K562 (cell line): ENCODE results near the gene PDZD8. TPM values are rescaled to one million over a fixed set of nuclear protein-coding genes. Genes with fewer than 3 reads are reported as not detected.

Experiments
- ATAC-seq: fragments of 200-7000 bp; cut with Tn5 transposase; 3 replicates; pipeline ENCODE4 v1.9.1; 2020; ENCODE audit warnings: moderate library complexity
- BruUV-seq: library from RNA; stranded (reverse); fragments of 400-500 nt; replicated peaks from 2 replicates; lab custom pipeline; 2021; lab: Mats Ljungman, UMichigan
- CTCF ChIA-PET: fragments of 300-600 bp; formaldehyde crosslinking; extraction: SDS; loops from one replicate; lab custom pipeline; 2021; ENCODE audit warnings: low intra/inter-chr PET ratio; lab: Yijun Ruan, JAX
- POLR2A ChIA-PET: fragments of 300-600, 350-650 bp; sonication (Branson Sonifier 250); formaldehyde crosslinking; extraction: SDS; loops from one replicate; lab custom pipeline; 2021; ENCODE audit warnings: antibody characterized with exemption, inconsistent platforms; lab: Yijun Ruan, JAX
- DNase-seq, 4 experiments: peaks; one replicate each; pipeline versions ENCODE4 v3.0.0 to v3.0.0-alpha.2; 2011 to 2018; ENCODE audit warnings: low spot score in 3 of 4, mixed read lengths in 3 of 4; ENCODE audit errors: extremely low read depth in 1 of 4
- FAIRE-seq: peaks from 2 replicates; lab custom pipeline; 2011; peaks lifted over from hg19 to GRCh38; lab: Jason Lieb, UNC
- H2AFZ ChIP-seq: 2 replicates; pipeline ENCODE4 v1.6.0; 2011; ENCODE audit warnings: low read depth, low read length, control low read depth, inconsistent platforms
- H3K27ac ChIP-seq: fragments of 200-600 bp; 3 replicates; pipeline ENCODE4 v1.8.0; 2011; ENCODE audit warnings: low read depth, mild to moderate bottlenecking, control low read depth, inconsistent platforms, low read length, moderate library complexity, mixed read lengths; ENCODE audit errors: extremely low read depth
- H3K27me3 ChIP-seq, 2 experiments: fragments of 300-600 bp in 1 of 2; 2 replicates in 1 of 2; 3 replicates in 1 of 2; pipeline versions ENCODE4 v1.6.0 to v1.8.0; 2011; ENCODE audit warnings: inconsistent platforms in 2 of 2, low read length in 2 of 2, mild to moderate bottlenecking in 1 of 2, mixed read lengths in 1 of 2, moderate library complexity in 1 of 2; ENCODE audit not compliant: control insufficient read depth in 2 of 2, insufficient read depth in 2 of 2
- H3K36me3 ChIP-seq: fragments of 300-600 bp; 3 replicates; pipeline ENCODE4 v1.8.0; 2011; ENCODE audit warnings: mild to moderate bottlenecking, low read length, inconsistent platforms; ENCODE audit not compliant: control insufficient read depth, insufficient read depth
- H3K4me1 ChIP-seq, 2 experiments: fragments of 200-600 bp in 1 of 2; replicated peaks in 1 of 2; 2 replicates in 1 of 2; 3 replicates in 1 of 2; pipeline versions ENCODE4 v1.5.1 to v1.8.0; 2011; ENCODE audit warnings: inconsistent platforms in 2 of 2, low read length in 2 of 2, mild to moderate bottlenecking in 1 of 2, mixed read lengths in 1 of 2, moderate library complexity in 1 of 2; ENCODE audit not compliant: control insufficient read depth in 2 of 2, insufficient read depth in 2 of 2
- H3K4me2 ChIP-seq: 2 replicates; pipeline ENCODE4 v1.6.1; 2011; ENCODE audit warnings: low read length, control low read depth, inconsistent platforms, mixed read lengths; ENCODE audit not compliant: insufficient read depth
- H3K4me3 ChIP-seq: fragments of 200-600 bp; sonication (generic), shearing (Covaris generic); 2 replicates; pipeline ENCODE4 v1.5.1; 2016; ENCODE audit warnings: control low read depth, inconsistent platforms
- H3K79me2 ChIP-seq: fragments of 200-600 bp; 3 replicates; pipeline ENCODE4 v1.8.0; 2011; ENCODE audit warnings: low read length, inconsistent platforms; ENCODE audit not compliant: control insufficient read depth, insufficient read depth
- H3K9ac ChIP-seq, 2 experiments: 2 replicates each; pipeline versions ENCODE4 v1.6.0 to v1.6.1; 2011; ENCODE audit warnings: low read depth in 2 of 2, low read length in 2 of 2, control low read depth in 1 of 2, inconsistent platforms in 1 of 2, mild to moderate bottlenecking in 1 of 2, mixed read lengths in 1 of 2; ENCODE audit not compliant: insufficient read depth in 1 of 2
- H3K9me1 ChIP-seq: one replicate; pipeline ENCODE4 v1.6.0; 2011; ENCODE audit warnings: inconsistent platforms, mild to moderate bottlenecking, low read length, moderate library complexity; ENCODE audit not compliant: control insufficient read depth, insufficient read depth
- H3K9me3 ChIP-seq: replicated peaks from 2 replicates; pipeline ENCODE4 v1.5.1; 2011; ENCODE audit warnings: low read depth, low read length, inconsistent platforms; ENCODE audit not compliant: control insufficient read depth, insufficient read depth
- H4K20me1 ChIP-seq: replicated peaks from 2 replicates; pipeline ENCODE4 v1.6.1; 2011; ENCODE audit warnings: low read length, inconsistent platforms, mixed read lengths; ENCODE audit not compliant: control insufficient read depth, insufficient read depth
- BHLHE40 ChIP-seq: IDR thresholded peaks from 2 replicates; pipeline ENCODE4 v1.6.1; 2011; ENCODE audit warnings: low read length, improper control_type of control experiment
- CREM ChIP-seq: IDR thresholded peaks from 2 replicates; pipeline ENCODE4 v1.6.1; 2014; ENCODE audit warnings: antibody characterized with exemption, low read depth
- EGR1 ChIP-seq: fragments of 450-650 bp; conservative IDR thresholded peaks from 2 replicates; pipeline ENCODE4 v1.6.1; 2017; ENCODE audit warnings: mild to moderate bottlenecking
- ETV1 ChIP-seq: fragments of 450-650 bp; conservative IDR thresholded peaks from 2 replicates; pipeline ENCODE4 v1.6.1; 2016; ENCODE audit warnings: missing genetic modification characterization, control low read depth, low read depth, missing compliant biosample characterization
- HEY1 ChIP-seq: fragments of 250-450 bp; sonication (Bioruptor Pico); IDR thresholded peaks from 2 replicates; pipeline ENCODE4 v1.5.0; 2020; ENCODE audit warnings: mild to moderate bottlenecking, moderate library complexity, borderline replicate concordance
- ID3 ChIP-seq, 2 experiments: fragments of 250-450 bp in 1 of 2; fragments of 450-650 bp in 1 of 2; sonication (Bioruptor Pico) in 1 of 2; IDR thresholded peaks; 2 replicates each; pipeline versions ENCODE4 v1.6.1 to v1.8.0; 2016 to 2021; ENCODE audit warnings: mild to moderate bottlenecking in 2 of 2, moderate library complexity in 2 of 2, missing compliant biosample characterization in 1 of 2, missing genetic modification characterization in 1 of 2
- RAD21 ChIP-seq, 2 experiments: fragments of 250-450 bp in 1 of 2; fragments of 450-650 bp in 1 of 2; sonication (Bioruptor Pico) in 1 of 2; formaldehyde crosslinking in 1 of 2; IDR thresholded peaks in 1 of 2; conservative IDR thresholded peaks in 1 of 2; 2 replicates each; pipeline versions ENCODE4 v1.4.0 to v1.8.0; 2020 to 2022; ENCODE audit warnings: mild to moderate bottlenecking in 2 of 2, moderate library complexity in 1 of 2
- WGBS: fragments of 100-300 bp; shearing (Covaris generic); methylation state at CpG from one replicate; pipeline ENCODE4 v1.1.6; 2016; ENCODE audit warnings: low coverage, mixed read lengths; ENCODE audit not compliant: insufficient coverage; ENCODE audit errors: missing lambda C conversion rate; 5-methylcytosine and 5-hydroxymethylcytosine counted together
- in situ Hi-C: fragments of 300-500 bp; cut with MboI; formaldehyde crosslinking; loops from 4 replicates; pipeline ENCODE4 v1.15.0; 2018; ENCODE audit warnings: inconsistent platforms, mixed read lengths
- intact Hi-C: fragments of 100-400 bp; cut with micrococcal nuclease; formaldehyde crosslinking; loops from 2 replicates; pipeline ENCODE4 v1.14.2; 2022
- polyA plus RNA-seq, 8 experiments: library from polyadenylated mRNA; depleted of rRNA in 4 of 8; stranded (reverse) in 5 of 8; unstranded in 3 of 8; fragments of >200 nt; fragmentation: Nextera tagmentation in 2 of 8; fragmentation: Illumina TruSeq in 1 of 8; extraction: Ambion mirVana in 2 of 8; extraction: Trizol in 1 of 8; gene quantifications; 2 replicates each; pipeline versions ENCODE4 v1.2.1 to v1.2.3, GENCODE V29; 2011 to 2014; ENCODE audit warnings: inconsistent platforms in 1 of 8, missing spikeins in 1 of 8
- total RNA-seq, 7 experiments: library from RNA; depleted of rRNA in 6 of 7; stranded (reverse); fragments of >200 nt in 6 of 7; fragmentation: Illumina TruSeq in 2 of 7; extraction: Trizol in 2 of 7; gene quantifications; 2 replicates each; pipeline versions ENCODE4 v1.2.1 to v1.2.3, GENCODE V29; 2011 to 2021; ENCODE audit warnings: low replicate concordance in 1 of 7
- TF ChIP-seq, protein P1 (sequence below): sonication (generic); formaldehyde crosslinking; IDR thresholded peaks from 2 replicates; pipeline ENCODE4 v1.8.0; 2022; ENCODE audit warnings: mild to moderate bottlenecking, missing genetic modification reagents, borderline replicate concordance
- TF ChIP-seq, protein P2 (sequence below): IDR thresholded peaks from 3 replicates; pipeline ENCODE4 v1.6.1; 2011; ENCODE audit warnings: borderline replicate concordance, mild to moderate bottlenecking; ENCODE audit not compliant: insufficient read length, insufficient read depth

Gene PDZD8
- total and polyA plus RNA-seq, 9 of the 15 experiments (the other 6 are each of a cell fraction or from before 2014, with no cell fraction given) = 5.5 to 53.4 (median 36.8) TPM

DNA sequence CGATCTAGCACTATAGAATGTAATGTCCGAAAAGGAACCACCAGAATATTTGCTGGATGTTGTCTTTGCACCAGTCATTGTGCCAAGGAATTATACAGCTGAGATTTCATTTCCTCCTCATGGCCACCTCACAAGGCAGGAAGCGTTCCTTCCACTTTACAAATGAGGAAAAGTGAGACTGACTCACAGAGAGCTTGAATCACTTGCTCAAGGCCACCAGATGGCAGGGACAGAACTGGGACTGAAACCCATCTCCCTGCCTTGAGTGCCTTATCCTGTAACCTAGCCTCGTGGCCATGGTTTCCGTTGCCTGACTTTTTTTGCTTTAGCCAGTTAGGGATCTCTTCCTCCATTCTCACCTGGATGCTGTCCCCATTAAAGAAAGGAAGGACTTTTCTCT is 44.7 kb upstream of the PDZD8 start:
- peak overlapping the region; percentile 45; the same call in 1 of the 2 replicates for H2AFZ ChIP-seq
- intact Hi-C loops = no loop called here
- in situ Hi-C loops = no loop called here
- H3K4me3 ChIP-seq = no peak overlapping the region
- DNase-seq = no peak
- 65% methylated on average over 5 of the region's 5 CpGs for WGBS
- no peak overlapping the region for H3K9ac ChIP-seq
- no peaks in the 10 kb centered on the region for H4K20me1 ChIP-seq
- BruUV-seq = no TSS peak
- H3K4me1 ChIP-seq = peaks cover 1 to 3% of the 10 kb centered on the region in 2 experiments; a peak in 4 of 5 replicates
- no peaks in the 10 kb centered on the region for H3K36me3 ChIP-seq
- no peaks in the 10 kb centered on the region for H3K27me3 ChIP-seq
- peak; percentile 58 for ATAC-seq
- H3K4me2 ChIP-seq = no peak overlapping the region
- H3K27ac ChIP-seq = no peak overlapping the region
- ChIA-PET POLR2A (interaction anchor here (0.6 kb wide), 1 partner anchor 627 kb away, joined by 3 read pairs; the partner anchor contains the start of gene RAB11FIP2), CTCF (no interaction called here)
- H3K9me1 ChIP-seq = no peaks in the 10 kb centered on the region
- FAIRE-seq = no peak
- TF ChIP-seq ETV1 (tag) (no peak), RAD21 (CRISPR knock-in tag; conservative IDR thresholded peaks at IDR 0.05 in 1 of 2, IDR thresholded peaks at IDR 0.05 in 1 of 2) (0 out of 4 replicates have a peak, but pooled peaks of 1 of the 2 experiments have one; percentile 7)
- TF ChIP-seq, all 486 proteins: peak for 1
- no peaks in the 10 kb centered on the region for H3K79me2 ChIP-seq
- H3K9me3 ChIP-seq = no peaks in the 10 kb centered on the region

GRCh38 chr10:117419159-117419558 is 43.9 kb upstream of the PDZD8 start:
- H3K36me3 ChIP-seq = no peaks in the 10 kb centered on the region
- no peak overlapping the region for H3K4me2 ChIP-seq
- H3K4me3 ChIP-seq = no peak overlapping the region
- intact Hi-C loops = no loop called here
- H3K4me1 ChIP-seq = peaks cover 7 to 9% of the 10 kb centered on the region in 2 experiments; a peak in 4 of 5 replicates
- H3K27me3 ChIP-seq = no peaks in the 10 kb centered on the region
- no peaks in the 10 kb centered on the region for H3K9me3 ChIP-seq
- no peaks in the 10 kb centered on the region for H3K79me2 ChIP-seq
- BruUV-seq = no TSS peak
- WGBS = 50% methylated on average over 2 of the region's 2 CpGs
- DNase-seq (no peak), ATAC-seq (no peak; the same call in 2 of the 3 replicates), FAIRE-seq (peak; percentile 6)
- H3K9me1 ChIP-seq = no peaks in the 10 kb centered on the region
- in situ Hi-C loops = no loop called here
- H3K27ac ChIP-seq = no peak overlapping the region
- H3K9ac ChIP-seq = no peak overlapping the region
- POLR2A ChIA-PET = interaction anchor here (0.7 to 1.5 kb wide), 2 partner anchors 8 to 222 kb away, joined by 3 to 4 read pairs; partner anchors contain the start of gene KCNK18
- 0 out of 2 replicates have a peak overlapping the region, but pooled peaks have one; percentile 3 for H2AFZ ChIP-seq
- no peaks in the 10 kb centered on the region for H4K20me1 ChIP-seq
- CTCF ChIA-PET = no interaction called here
- TF ChIP-seq ID3 (CRISPR knock-in tag; IDR thresholded peaks at IDR 0.05) (no peak), ID3 (tag; IDR thresholded peaks at IDR 0.05) (no peak), HEY1 (no peak), BHLHE40 (no peak), CREM (no peak), EGR1 (no peak)
- TF ChIP-seq, protein P1, sequence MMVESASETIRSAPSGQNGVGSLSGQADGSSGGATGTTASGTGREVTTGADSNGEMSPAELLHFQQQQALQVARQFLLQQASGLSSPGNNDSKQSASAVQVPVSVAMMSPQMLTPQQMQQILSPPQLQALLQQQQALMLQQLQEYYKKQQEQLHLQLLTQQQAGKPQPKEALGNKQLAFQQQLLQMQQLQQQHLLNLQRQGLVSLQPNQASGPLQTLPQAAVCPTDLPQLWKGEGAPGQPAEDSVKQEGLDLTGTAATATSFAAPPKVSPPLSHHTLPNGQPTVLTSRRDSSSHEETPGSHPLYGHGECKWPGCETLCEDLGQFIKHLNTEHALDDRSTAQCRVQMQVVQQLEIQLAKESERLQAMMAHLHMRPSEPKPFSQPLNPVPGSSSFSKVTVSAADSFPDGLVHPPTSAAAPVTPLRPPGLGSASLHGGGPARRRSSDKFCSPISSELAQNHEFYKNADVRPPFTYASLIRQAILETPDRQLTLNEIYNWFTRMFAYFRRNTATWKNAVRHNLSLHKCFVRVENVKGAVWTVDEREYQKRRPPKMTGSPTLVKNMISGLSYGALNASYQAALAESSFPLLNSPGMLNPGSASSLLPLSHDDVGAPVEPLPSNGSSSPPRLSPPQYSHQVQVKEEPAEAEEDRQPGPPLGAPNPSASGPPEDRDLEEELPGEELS = no peak
- TF ChIP-seq, protein P2, sequence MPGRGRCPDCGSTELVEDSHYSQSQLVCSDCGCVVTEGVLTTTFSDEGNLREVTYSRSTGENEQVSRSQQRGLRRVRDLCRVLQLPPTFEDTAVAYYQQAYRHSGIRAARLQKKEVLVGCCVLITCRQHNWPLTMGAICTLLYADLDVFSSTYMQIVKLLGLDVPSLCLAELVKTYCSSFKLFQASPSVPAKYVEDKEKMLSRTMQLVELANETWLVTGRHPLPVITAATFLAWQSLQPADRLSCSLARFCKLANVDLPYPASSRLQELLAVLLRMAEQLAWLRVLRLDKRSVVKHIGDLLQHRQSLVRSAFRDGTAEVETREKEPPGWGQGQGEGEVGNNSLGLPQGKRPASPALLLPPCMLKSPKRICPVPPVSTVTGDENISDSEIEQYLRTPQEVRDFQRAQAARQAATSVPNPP = no peak
